HepG2 (cell line): ENCODE data around the gene MORN5. TPM values are rescaled to one million over a fixed set of nuclear protein-coding genes. Genes with fewer than 3 reads are reported as not detected.

ENCODE experiments used
- ATAC-seq: fragments of 200-7000 bp; cut with Tn5 transposase; 3 replicates; pipeline ENCODE4 v1.9.1; 2020; ENCODE audit warnings: mild to moderate bottlenecking, moderate library complexity
- BruUV-seq: library from RNA; stranded (reverse); fragments of 400-500 nt; replicated peaks from 2 replicates; lab custom pipeline; 2021; lab: Mats Ljungman, UMichigan
- CTCF ChIA-PET: fragments of 300-600 bp; formaldehyde crosslinking; extraction: SDS; loops from one replicate; lab custom pipeline; 2021; ENCODE audit warnings: low total read pairs, inconsistent platforms, low intra/inter-chr PET ratio; lab: Yijun Ruan, JAX
- POLR2A ChIA-PET: fragments of 350-600 bp; sonication (Branson Sonifier 250); formaldehyde crosslinking; loops from one replicate; lab custom pipeline; 2020; ENCODE audit warnings: antibody characterized with exemption, inconsistent platforms; lab: Yijun Ruan, JAX
- DNase-seq: peaks from one replicate; pipeline ENCODE4 v3.0.0-alpha.2; 2015; ENCODE audit warnings: low spot score
- FAIRE-seq: peaks from 3 replicates; lab custom pipeline; 2011; peaks lifted over from hg19 to GRCh38; lab: Jason Lieb, UNC
- H2AFZ ChIP-seq: one replicate; pipeline ENCODE4 v1.6.1; 2011; ENCODE audit warnings: low read length, inconsistent platforms
- H3K27ac ChIP-seq: fragments of 300-600 bp; 3 replicates; pipeline ENCODE4 v1.8.0; 2011; ENCODE audit warnings: mixed run types, mild to moderate bottlenecking, mixed read lengths, low read length, inconsistent platforms; ENCODE audit not compliant: insufficient read depth; ENCODE audit errors: extremely low read length
- H3K27me3 ChIP-seq, 2 experiments: fragments of 200-600 bp in 1 of 2; 2 replicates in 1 of 2; 3 replicates in 1 of 2; pipeline versions ENCODE4 v1.6.0 to v1.8.0; 2011; ENCODE audit warnings: low read length in 2 of 2, mild to moderate bottlenecking in 2 of 2, moderate library complexity in 2 of 2, inconsistent platforms in 1 of 2; ENCODE audit not compliant: insufficient read depth in 2 of 2, control insufficient read depth in 1 of 2
- H3K36me3 ChIP-seq, 2 experiments: fragments of 200-600 bp in 1 of 2; replicated peaks in 1 of 2; 2 replicates in 1 of 2; 3 replicates in 1 of 2; pipeline versions ENCODE4 v1.5.1 to v1.8.0; 2011; ENCODE audit warnings: low read length in 2 of 2, inconsistent platforms in 1 of 2; ENCODE audit not compliant: insufficient read depth in 2 of 2, control insufficient read depth in 1 of 2
- H3K4me1 ChIP-seq: 2 replicates; pipeline ENCODE4 v1.5.1; 2012; ENCODE audit warnings: low read length, inconsistent platforms; ENCODE audit not compliant: insufficient read depth
- H3K4me2 ChIP-seq: 2 replicates; pipeline ENCODE4 v1.6.0; 2011; ENCODE audit warnings: low read depth, low read length, inconsistent platforms
- H3K4me3 ChIP-seq, 3 experiments: fragments of 200-600 bp in 1 of 3; sonication (generic), shearing (Covaris generic) in 1 of 3; replicated peaks in 1 of 3; 2 replicates each; pipeline ENCODE4 v1.5.1; 2011 to 2016; ENCODE audit warnings: low read length in 3 of 3, inconsistent platforms in 2 of 3, low read depth in 2 of 3, mild to moderate bottlenecking in 2 of 3, control low read depth in 1 of 3, mixed read lengths in 1 of 3; ENCODE audit not compliant: insufficient read depth in 1 of 3
- H3K79me2 ChIP-seq: one replicate; pipeline ENCODE4 v1.6.1; 2011; ENCODE audit warnings: low read length, inconsistent platforms; ENCODE audit not compliant: insufficient read depth
- H3K9ac ChIP-seq: 2 replicates; pipeline ENCODE4 v1.6.0; 2011; ENCODE audit warnings: mild to moderate bottlenecking, low read depth, low read length, inconsistent platforms; ENCODE audit not compliant: insufficient read depth
- H3K9me3 ChIP-seq: 2 replicates; pipeline ENCODE4 v1.5.1; 2012; ENCODE audit warnings: mild to moderate bottlenecking, low read length
- H4K20me1 ChIP-seq: 2 replicates; pipeline ENCODE4 v1.6.0; 2011; ENCODE audit warnings: inconsistent platforms, mild to moderate bottlenecking, low read length, moderate library complexity; ENCODE audit not compliant: insufficient read depth
- ADNP ChIP-seq: sonication (generic); formaldehyde crosslinking; IDR thresholded peaks from 2 replicates; pipeline ENCODE4 v1.4.0; 2020; ENCODE audit warnings: missing genetic modification reagents
- CBX2 ChIP-seq, 2 experiments: fragments of 200-600 bp in 1 of 2; sonication (generic); formaldehyde crosslinking in 1 of 2; IDR thresholded peaks; 2 replicates each; pipeline versions ENCODE4 v1.7.0 to v1.8.1; 2018 to 2022; ENCODE audit warnings: low read depth in 2 of 2, low read length in 1 of 2, mild to moderate bottlenecking in 1 of 2, missing genetic modification reagents in 1 of 2
- ETV5 ChIP-seq: IDR thresholded peaks from 2 replicates; pipeline ENCODE4 v1.6.1; 2018; ENCODE audit warnings: missing biosample characterization, missing genetic modification reagents, inconsistent platforms, borderline replicate concordance
- FOXA3 ChIP-seq: IDR thresholded peaks from 2 replicates; pipeline ENCODE4 v1.6.1; 2016; ENCODE audit warnings: missing genetic modification reagents, missing compliant biosample characterization
- FOXP4 ChIP-seq: sonication (generic); formaldehyde crosslinking; IDR thresholded peaks from 2 replicates; pipeline ENCODE4 v1.4.0; 2020; ENCODE audit warnings: missing genetic modification reagents
- GATA4 ChIP-seq: sonication (generic); IDR thresholded peaks from 2 replicates; pipeline ENCODE4 v1.6.1; 2016; ENCODE audit warnings: antibody characterized with exemption, low read depth, borderline replicate concordance
- GATAD2A ChIP-seq: IDR thresholded peaks from 2 replicates; pipeline ENCODE4 v1.6.1; 2016
- NFKB2 ChIP-seq: sonication (generic); formaldehyde crosslinking; IDR thresholded peaks from 2 replicates; pipeline ENCODE4 v1.4.0; 2020; ENCODE audit warnings: missing genetic modification reagents, borderline replicate concordance
- NR2F1 ChIP-seq, 2 experiments: fragments of 450-650 bp in 1 of 2; formaldehyde crosslinking in 1 of 2; IDR thresholded peaks; 2 replicates each; pipeline versions ENCODE4 v1.5.0 to v1.6.1; 2016 to 2020; ENCODE audit warnings: mild to moderate bottlenecking in 1 of 2, missing compliant biosample characterization in 1 of 2, missing genetic modification reagents in 1 of 2, moderate library complexity in 1 of 2
- NR2F6 ChIP-seq, 2 experiments: IDR thresholded peaks; 2 replicates each; pipeline ENCODE4 v1.6.1; 2016; ENCODE audit warnings: antibody characterized with exemption in 1 of 2, mild to moderate bottlenecking in 1 of 2
- PREB ChIP-seq: sonication (generic); formaldehyde crosslinking; IDR thresholded peaks from 2 replicates; pipeline ENCODE4 v1.4.0; 2020; ENCODE audit warnings: missing genetic modification reagents
- SALL1 ChIP-seq: sonication (generic); formaldehyde crosslinking; IDR thresholded peaks from 2 replicates; pipeline ENCODE4 v1.8.0; 2022; ENCODE audit warnings: mild to moderate bottlenecking, missing genetic modification reagents
- SOX13 ChIP-seq, 3 experiments: fragments of 450-650 bp in 1 of 3; sonication (generic) in 1 of 3; formaldehyde crosslinking in 1 of 3; IDR thresholded peaks in 2 of 3; conservative IDR thresholded peaks in 1 of 3; 2 replicates each; pipeline versions ENCODE4 v1.5.0 to v1.6.1; 2016 to 2020; ENCODE audit warnings: antibody characterized with exemption in 1 of 3, mild to moderate bottlenecking in 1 of 3, missing compliant biosample characterization in 1 of 3, missing genetic modification reagents in 1 of 3, moderate library complexity in 1 of 3
- SP5 ChIP-seq: IDR thresholded peaks from 2 replicates; pipeline ENCODE4 v1.6.1; 2016; ENCODE audit warnings: low read depth, borderline replicate concordance
- TBX2 ChIP-seq: sonication (generic); formaldehyde crosslinking; IDR thresholded peaks from 2 replicates; pipeline ENCODE4 v1.5.0; 2020; ENCODE audit warnings: missing genetic modification reagents, mild to moderate bottlenecking, borderline replicate concordance
- TEAD3 ChIP-seq: optimal IDR thresholded peaks from 2 replicates; pipeline ENCODE3; 2016; ENCODE audit warnings: borderline replicate concordance
- ZFY ChIP-seq: sonication (generic); formaldehyde crosslinking; IDR thresholded peaks from 2 replicates; pipeline ENCODE4 v1.4.0; 2020; ENCODE audit warnings: missing genetic modification reagents
- ZNF138 ChIP-seq: sonication (generic); formaldehyde crosslinking; IDR thresholded peaks from 2 replicates; pipeline ENCODE4 v1.5.0; 2020; ENCODE audit warnings: mild to moderate bottlenecking, low read depth, missing genetic modification reagents
- ZNF180 ChIP-seq: sonication (generic); formaldehyde crosslinking; IDR thresholded peaks from 2 replicates; pipeline ENCODE4 v1.4.0; 2020; ENCODE audit warnings: low read depth, missing genetic modification reagents, borderline replicate concordance
- ZNF331 ChIP-seq: sonication (generic); formaldehyde crosslinking; IDR thresholded peaks from 2 replicates; pipeline ENCODE4 v1.4.0; 2020; ENCODE audit warnings: missing genetic modification reagents
- WGBS: methylation state at CpG from one replicate; pipeline ENCODE4 v1.1.6; 2017; ENCODE audit warnings: low lambda C conversion rate; 5-methylcytosine and 5-hydroxymethylcytosine counted together
- in situ Hi-C: cut with HindIII; loops from 2 replicates; pipeline ENCODE4 v1.10.0; 2017; ENCODE audit warnings: low pct_unique_long_range_greater_than_20kb; ENCODE audit not compliant: extremely low pct_ligation_motif_present
- intact Hi-C: fragments of 100-400 bp; cut with micrococcal nuclease; formaldehyde crosslinking; loops from one replicate; pipeline ENCODE4 v1.10.0; 2022; ENCODE audit not compliant: unreplicated experiment
- polyA plus RNA-seq, 8 experiments: library from polyadenylated mRNA; depleted of rRNA in 3 of 8; stranded (reverse) in 7 of 8; unstranded in 1 of 8; fragments of >200 nt; fragmentation: Illumina TruSeq in 4 of 8; extraction: Trizol in 4 of 8; gene quantifications; 2 replicates each; pipeline versions ENCODE4 v1.2.1 to v1.2.3, GENCODE V29; 2011 to 2016; ENCODE audit warnings: low read depth in 4 of 8, missing spikeins in 1 of 8, mixed read lengths in 1 of 8; ENCODE audit not compliant: insufficient read depth in 1 of 8
- total RNA-seq, 5 experiments: library from RNA; depleted of rRNA; stranded (reverse); fragments of >200 nt; fragmentation: Illumina TruSeq; extraction: Trizol; gene quantifications; 2 replicates each; pipeline ENCODE4 v1.2.3, GENCODE V29; 2016; ENCODE audit warnings: low read depth in 1 of 5
- TF ChIP-seq, protein P1 (sequence below): sonication (generic); formaldehyde crosslinking; IDR thresholded peaks from 2 replicates; pipeline ENCODE4 v1.5.0; 2020; ENCODE audit warnings: missing genetic modification reagents

The MORN5 gene
- total and polyA plus RNA-seq, 2 of the 13 experiments (the other 11 are each of a cell fraction or from before 2014, with no cell fraction given) = not detected

DNA sequence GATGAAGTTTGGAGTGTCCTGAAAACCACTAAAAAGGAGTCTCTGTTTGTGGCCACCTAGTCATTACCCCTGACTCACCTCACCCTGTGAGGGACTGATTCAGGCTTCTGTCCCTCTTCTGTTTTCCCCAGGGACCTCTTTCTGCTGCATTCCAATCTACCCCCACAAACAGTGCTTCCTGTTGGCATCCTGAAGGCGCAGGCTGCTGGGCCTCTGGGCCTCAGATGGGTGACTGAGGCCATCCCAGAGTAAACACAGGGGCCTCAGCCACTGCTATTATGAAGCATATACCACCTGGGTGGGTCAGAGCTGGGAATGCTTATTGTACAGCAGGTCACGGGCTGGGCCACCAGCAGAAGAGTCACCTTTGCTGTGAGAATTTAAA, 20.0 kb downstream of the MORN5 start:
- no peak for FAIRE-seq
- ATAC-seq = peak; percentile 72
- WGBS = no CpG with 5 or more reads among the region's 2 CpGs
- no peak overlapping the region for H3K4me3 ChIP-seq
- H3K36me3 ChIP-seq = no peaks in the 10 kb centered on the region
- peaks cover 35% of the 10 kb centered on the region for H3K4me1 ChIP-seq
- peak overlapping the region; percentile 41 for H3K4me2 ChIP-seq
- H3K9ac ChIP-seq = no peak overlapping the region
- ChIA-PET CTCF (no interaction called here), POLR2A (interaction anchor here (0.7 to 2.9 kb wide), 4 partner anchors 11 to 85 kb away, joined by 3 to 15 read pairs (median 6); partner anchors contain the start of genes MORN5, MRRF, NDUFA8 and RBM18)
- no peaks in the 10 kb centered on the region for H4K20me1 ChIP-seq
- no peaks in the 10 kb centered on the region for H3K79me2 ChIP-seq
- peak; percentile 59 for DNase-seq
- intact Hi-C loops (no loop called here), in situ Hi-C loops (no loop called here)
- no peaks in the 10 kb centered on the region for H3K9me3 ChIP-seq
- no TSS peak for BruUV-seq
- no peak overlapping the region for H2AFZ ChIP-seq
- H3K27me3 ChIP-seq = no peaks in the 10 kb centered on the region
- no peak overlapping the region for H3K27ac ChIP-seq
- TF ChIP-seq ZNF138 (CRISPR knock-in tag) = no peak
- TF ChIP-seq FOXA3 (CRISPR knock-in tag) = peak; percentile 68
- 0 out of 2 replicates have a peak, but pooled peaks have one; percentile 16 for TF ChIP-seq TBX2 (CRISPR knock-in tag)
- no peak for TF ChIP-seq ZNF180 (CRISPR knock-in tag)
- no peak for TF ChIP-seq ADNP
- TF ChIP-seq PREB = no peak
- TF ChIP-seq ZFY (CRISPR knock-in tag) = peak; percentile 15; the same call in 1 of the 2 replicates
- 0 out of 2 replicates have a peak, but pooled peaks have one; percentile 25 for TF ChIP-seq ZNF331 (CRISPR knock-in tag)
- TF ChIP-seq, protein P1, sequence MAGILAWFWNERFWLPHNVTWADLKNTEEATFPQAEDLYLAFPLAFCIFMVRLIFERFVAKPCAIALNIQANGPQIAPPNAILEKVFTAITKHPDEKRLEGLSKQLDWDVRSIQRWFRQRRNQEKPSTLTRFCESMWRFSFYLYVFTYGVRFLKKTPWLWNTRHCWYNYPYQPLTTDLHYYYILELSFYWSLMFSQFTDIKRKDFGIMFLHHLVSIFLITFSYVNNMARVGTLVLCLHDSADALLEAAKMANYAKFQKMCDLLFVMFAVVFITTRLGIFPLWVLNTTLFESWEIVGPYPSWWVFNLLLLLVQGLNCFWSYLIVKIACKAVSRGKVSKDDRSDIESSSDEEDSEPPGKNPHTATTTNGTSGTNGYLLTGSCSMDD (CRISPR knock-in tag) = no peak
- TF ChIP-seq SP5 (CRISPR knock-in tag) = peak; percentile 15; the same call in 1 of the 2 replicates
- peak; percentile 63 for TF ChIP-seq GATAD2A (CRISPR knock-in tag)
- TF ChIP-seq NR2F6 (IDR thresholded peaks at IDR 0.05) = 0 out of 2 replicates have a peak, but pooled peaks have one; percentile 50
- no peak for TF ChIP-seq NR2F6 (CRISPR knock-in tag; IDR thresholded peaks at IDR 0.05)
- peak; percentile 60 for TF ChIP-seq TEAD3
- peak in 1 of 2 experiments; percentile 19; a peak in 1 of 4 replicates for TF ChIP-seq NR2F1 (CRISPR knock-in tag; IDR thresholded peaks at IDR 0.05)
- no peak for TF ChIP-seq SOX13 (IDR thresholded peaks at IDR 0.05)
- peak in 1 of 2 experiments; percentile 68; a peak in 2 of 4 replicates for TF ChIP-seq SOX13 (CRISPR knock-in tag; conservative IDR thresholded peaks at IDR 0.05 in 1 of 2, IDR thresholded peaks at IDR 0.05 in 1 of 2)
- no peak for TF ChIP-seq NFKB2 (CRISPR knock-in tag)
- TF ChIP-seq ETV5 (CRISPR knock-in tag) = peak; percentile 60; the same call in 1 of the 2 replicates
- no peak for TF ChIP-seq CBX2 (IDR thresholded peaks at IDR 0.05; ENCODE audit: low read depth, low read length)
- no peak for TF ChIP-seq CBX2 (CRISPR knock-in tag; IDR thresholded peaks at IDR 0.05; ENCODE audit: low read depth)
- TF ChIP-seq SALL1 (CRISPR knock-in tag) = peak; percentile 48; the same call in 1 of the 2 replicates
- no peak for TF ChIP-seq GATA4
- TF ChIP-seq FOXP4 (CRISPR knock-in tag) = peak; percentile 65
